GM13977 (cell line): ENCODE results near the gene OR2D3.
"Not testable (repeated sequence)": the region's sequence is repeated elsewhere in the genome, so short reads cannot be mapped to it uniquely, and the experiment has no call there.

Experiments
- DNase-seq: peaks from one replicate; pipeline ENCODE4 v3.0.0; 2012; ENCODE audit warnings: low spot score
- in situ Hi-C: fragments of 300-500 bp; cut with MboI; formaldehyde crosslinking; loops from one replicate; pipeline ENCODE4 v1.12.0; 2022; ENCODE audit warnings: low sequenced_read_pairs, low pct_unique_long_range_greater_than_20kb, mixed read lengths, inconsistent platforms; ENCODE audit not compliant: unreplicated experiment
- TF ChIP-seq, protein P1 (sequence below): IDR thresholded peaks from 2 replicates; pipeline ENCODE4 v1.5.1; 2012; ENCODE audit warnings: mild to moderate bottlenecking, control low read depth; ENCODE audit not compliant: insufficient read depth; ENCODE audit errors: extremely low read depth, missing control alignments

The OR2D3 gene

GRCh38 chr11:6888830-6889229 is 32.0 kb upstream of the OR2D3 start:
- TF ChIP-seq, protein P1, sequence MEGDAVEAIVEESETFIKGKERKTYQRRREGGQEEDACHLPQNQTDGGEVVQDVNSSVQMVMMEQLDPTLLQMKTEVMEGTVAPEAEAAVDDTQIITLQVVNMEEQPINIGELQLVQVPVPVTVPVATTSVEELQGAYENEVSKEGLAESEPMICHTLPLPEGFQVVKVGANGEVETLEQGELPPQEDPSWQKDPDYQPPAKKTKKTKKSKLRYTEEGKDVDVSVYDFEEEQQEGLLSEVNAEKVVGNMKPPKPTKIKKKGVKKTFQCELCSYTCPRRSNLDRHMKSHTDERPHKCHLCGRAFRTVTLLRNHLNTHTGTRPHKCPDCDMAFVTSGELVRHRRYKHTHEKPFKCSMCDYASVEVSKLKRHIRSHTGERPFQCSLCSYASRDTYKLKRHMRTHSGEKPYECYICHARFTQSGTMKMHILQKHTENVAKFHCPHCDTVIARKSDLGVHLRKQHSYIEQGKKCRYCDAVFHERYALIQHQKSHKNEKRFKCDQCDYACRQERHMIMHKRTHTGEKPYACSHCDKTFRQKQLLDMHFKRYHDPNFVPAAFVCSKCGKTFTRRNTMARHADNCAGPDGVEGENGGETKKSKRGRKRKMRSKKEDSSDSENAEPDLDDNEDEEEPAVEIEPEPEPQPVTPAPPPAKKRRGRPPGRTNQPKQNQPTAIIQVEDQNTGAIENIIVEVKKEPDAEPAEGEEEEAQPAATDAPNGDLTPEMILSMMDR = no peak
- in situ Hi-C loops = no loop called here
- no peak for DNase-seq

GRCh38 chr11:6889835-6890234 is 31.0 kb upstream of the OR2D3 start:
- no peak for DNase-seq
- in situ Hi-C loops = no loop called here
- TF ChIP-seq, protein P1 = no peak

DNA sequence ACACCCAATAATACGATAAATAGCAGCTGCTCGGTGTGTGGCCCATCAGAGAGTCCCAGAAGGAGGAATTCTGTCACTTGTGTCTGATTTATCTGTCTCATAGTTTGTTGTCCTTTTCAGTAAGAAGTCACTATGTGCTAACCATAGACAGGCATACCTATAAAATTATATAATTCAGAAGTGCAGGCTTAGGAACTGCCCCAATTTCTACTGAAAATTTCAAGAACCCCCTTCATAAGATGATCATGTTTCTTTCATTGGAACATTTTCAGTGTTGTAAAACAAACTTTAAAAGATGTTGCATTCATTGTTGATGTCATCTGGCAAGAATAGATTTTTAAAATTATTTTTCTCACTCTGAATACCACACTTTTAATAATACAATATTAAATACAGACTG is 28.4 kb upstream of the OR2D3 start, which contains the start of gene OR2D2:
Gene OR2D2 (minus strand): TSS at position 101 of the 400 bp plus-strand sequence. CDS start 0 bp downstream, at position 101.
- TF ChIP-seq, protein P1 = no peak
- no peak for DNase-seq
- in situ Hi-C loops = no loop called here

DNA sequence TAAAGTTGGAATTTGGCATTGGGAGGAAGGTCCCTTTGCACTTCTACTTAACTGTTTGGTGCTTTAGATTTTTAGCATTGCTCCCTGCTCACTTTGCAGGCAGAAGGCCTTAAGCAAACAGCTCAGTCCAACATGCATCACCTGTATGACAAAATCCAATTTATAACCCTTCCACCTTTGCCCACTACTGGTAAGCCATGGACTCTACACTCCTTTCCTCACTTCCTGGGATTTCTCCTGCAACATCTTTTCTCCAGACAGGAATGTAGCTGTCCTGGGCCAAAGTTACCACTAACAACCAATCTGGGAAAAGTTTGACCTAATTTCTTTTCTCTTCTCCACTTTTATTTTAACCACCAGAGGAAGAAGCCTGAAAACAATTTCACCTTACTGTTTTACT is 26.7 kb upstream of the OR2D3 start:
- in situ Hi-C loops = no loop called here
- TF ChIP-seq, protein P1 = no peak
- DNase-seq = no peak

- TF ChIP-seq, protein P1 = no peak
- peak; percentile 13 for DNase-seq
- in situ Hi-C loops = no loop called here
Observed at GRCh38 chr11:6895010-6895409, 25.8 kb upstream of the OR2D3 start.

DNA sequence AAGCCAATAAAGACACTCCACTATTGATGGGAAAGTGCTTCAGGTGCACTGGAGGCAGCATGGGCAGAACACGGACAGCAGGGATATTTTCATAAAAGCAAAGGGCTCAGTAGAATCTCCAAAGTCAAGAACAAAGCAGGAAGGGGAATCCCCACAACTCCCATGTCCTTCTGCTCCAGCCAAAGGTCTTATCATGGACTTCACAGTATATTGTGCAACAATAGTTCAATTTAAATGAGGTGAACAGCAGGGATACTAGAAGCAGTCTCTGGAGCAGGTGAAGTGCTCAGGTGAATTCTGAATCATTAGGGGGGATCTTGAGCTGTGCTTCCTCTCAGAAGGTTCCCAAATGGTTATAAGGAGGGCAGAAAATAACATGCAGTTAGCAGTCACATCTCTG is 21.9 kb upstream of the OR2D3 start:
- TF ChIP-seq, protein P1 = no peak
- in situ Hi-C loops = no loop called here
- DNase-seq = no peak

- no peak for DNase-seq
- in situ Hi-C loops = no loop called here
- TF ChIP-seq, protein P1 = peak; percentile 17
Observed at GRCh38 chr11:6900327-6900999, 20.3 kb upstream of the OR2D3 start.

- in situ Hi-C loops, DNase-seq: not testable (repeated sequence)
Observed at GRCh38 chr11:6904804-6905203, 16.0 kb upstream of the OR2D3 start.
